GM21528 (cell line): Measurements from ENCODE around the gene EHHADH.
A peak's percentile ranks its signal among the peaks of the same experiment; 100 is the strongest.

Experiments used
- ATAC-seq: cut with Tn5 transposase; IDR thresholded peaks from one replicate; pipeline ENCODE4 v1.9.1; 2021; ENCODE audit warnings: mild to moderate bottlenecking, moderate library complexity; ENCODE audit not compliant: unreplicated experiment, low FRiP score

The EHHADH gene

DNA sequence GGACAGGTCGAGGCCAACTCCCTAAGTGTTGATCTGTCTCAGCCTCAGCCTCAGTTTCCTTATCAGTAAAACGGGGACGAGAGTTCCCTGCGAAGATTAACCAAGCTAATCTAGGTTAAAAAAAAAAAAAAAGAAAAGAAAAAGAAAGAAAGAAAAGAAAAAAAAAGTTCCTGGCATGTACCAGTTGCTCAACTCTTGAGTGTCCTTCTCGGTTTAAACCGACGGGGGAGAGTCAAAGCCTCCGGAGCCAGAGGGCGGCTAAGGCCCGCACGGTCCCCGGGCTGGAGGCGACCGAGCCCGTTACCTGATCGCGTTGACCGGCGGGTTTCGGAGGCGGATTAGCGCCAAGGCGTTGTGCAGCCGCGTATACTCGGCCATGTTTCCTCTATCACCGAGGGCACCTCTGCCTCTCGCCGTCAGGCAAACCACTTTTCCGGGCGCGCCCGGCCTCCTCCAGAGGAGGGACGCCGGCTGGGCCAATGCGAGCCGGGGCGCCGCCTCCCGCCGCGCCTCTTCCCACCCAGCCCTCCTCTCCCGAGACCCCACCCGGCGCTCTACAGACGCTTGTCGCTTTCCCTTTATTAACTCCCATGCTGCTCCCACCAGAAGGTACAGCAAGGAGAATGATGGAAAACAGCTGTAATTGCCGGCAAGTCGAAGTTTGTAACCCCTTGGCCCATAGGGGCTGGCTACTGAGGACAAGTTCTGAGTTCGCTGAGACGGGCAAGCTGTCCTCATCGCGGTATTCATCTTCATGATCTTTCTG is at the start of gene EHHADH:
EHHADH (minus strand) TSS at position 405 of the 766 bp plus-strand sequence; CDS start at position 378, 27 bp downstream.
- ATAC-seq = peak; percentile 86

DNA sequence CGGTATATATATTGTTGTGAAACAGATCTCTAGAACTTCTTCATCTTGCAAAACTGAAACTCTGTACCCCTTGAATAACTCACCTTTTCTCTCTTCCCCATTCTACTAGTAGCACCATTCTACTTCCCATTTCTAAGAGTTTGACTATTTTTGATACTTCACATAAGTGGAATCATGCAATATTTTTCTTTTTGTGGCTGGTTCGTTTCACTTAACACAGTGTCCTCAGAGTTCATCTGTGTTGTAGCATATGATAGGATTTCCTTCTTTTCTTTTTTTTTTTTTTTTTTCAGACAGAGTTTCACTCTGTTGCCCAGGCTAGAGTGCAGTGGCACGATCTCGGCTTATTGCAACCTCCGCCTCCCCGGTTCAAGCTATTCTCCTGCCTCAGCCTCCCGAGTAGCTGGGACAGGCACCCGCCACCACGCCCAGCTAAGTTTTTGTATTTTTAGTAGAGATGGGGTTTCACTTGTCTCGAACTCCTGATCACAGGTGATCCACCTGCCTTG is 46.1 kb upstream of the EHHADH start:
- peak; percentile 92 for ATAC-seq

DNA sequence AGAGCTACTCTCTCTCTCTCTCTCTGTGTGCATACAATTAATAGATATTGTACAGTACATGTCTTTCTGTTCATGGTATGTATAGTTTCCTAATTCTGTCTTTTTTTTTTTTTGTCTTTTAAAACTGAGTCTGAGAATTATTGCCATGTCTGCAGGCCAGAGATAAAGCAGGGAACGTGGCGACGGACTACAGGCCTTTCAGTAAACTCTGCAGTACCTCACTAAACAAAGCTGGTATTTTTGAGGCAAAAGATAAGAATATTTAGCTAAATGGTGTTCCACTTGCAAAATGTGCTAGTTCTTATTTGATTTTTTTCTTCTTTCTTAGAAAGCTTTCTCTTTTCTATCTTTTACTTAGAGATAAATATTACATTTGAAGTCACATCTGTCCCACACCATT is 44.0 kb upstream of the EHHADH start:
- no peak for ATAC-seq

DNA sequence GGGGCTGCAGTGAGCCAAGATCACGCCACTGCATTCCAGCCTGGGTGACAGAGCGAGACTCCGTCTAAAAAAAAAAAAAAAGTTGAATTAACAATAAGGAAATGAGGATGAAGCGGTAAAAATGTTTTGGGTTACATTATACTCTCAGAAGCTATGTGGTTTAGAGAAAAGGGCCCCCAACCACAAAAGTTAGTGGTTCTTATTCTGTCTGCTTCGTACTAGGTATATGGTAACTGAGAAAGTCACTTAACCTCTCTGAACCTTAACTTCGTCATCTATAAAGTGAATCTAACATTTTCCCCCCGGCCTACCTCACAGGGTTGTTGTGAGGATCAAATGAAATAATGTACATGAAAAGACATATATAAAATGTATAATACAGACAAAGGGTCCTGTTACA is 38.4 kb upstream of the EHHADH start:
- no peak for ATAC-seq

DNA sequence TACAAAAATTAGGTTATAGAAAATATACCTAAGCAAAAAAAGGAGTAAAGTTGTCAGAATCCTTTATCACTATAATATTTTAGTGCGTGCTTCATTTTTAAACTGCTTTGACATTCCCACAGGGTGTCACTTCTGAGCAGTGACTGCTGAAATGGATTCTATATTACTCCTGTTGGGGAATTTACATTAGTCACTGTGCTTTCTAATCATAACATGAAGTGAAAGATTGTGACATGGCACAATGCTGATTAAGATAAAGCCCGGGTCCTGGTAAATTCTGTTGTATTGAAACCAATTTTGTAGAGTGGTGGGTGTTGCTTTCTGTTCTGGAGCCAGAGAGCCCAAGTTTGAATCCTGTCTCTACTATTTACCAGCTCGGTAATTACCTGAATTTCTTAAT is 36.4 kb upstream of the EHHADH start:
- no peak for ATAC-seq

DNA sequence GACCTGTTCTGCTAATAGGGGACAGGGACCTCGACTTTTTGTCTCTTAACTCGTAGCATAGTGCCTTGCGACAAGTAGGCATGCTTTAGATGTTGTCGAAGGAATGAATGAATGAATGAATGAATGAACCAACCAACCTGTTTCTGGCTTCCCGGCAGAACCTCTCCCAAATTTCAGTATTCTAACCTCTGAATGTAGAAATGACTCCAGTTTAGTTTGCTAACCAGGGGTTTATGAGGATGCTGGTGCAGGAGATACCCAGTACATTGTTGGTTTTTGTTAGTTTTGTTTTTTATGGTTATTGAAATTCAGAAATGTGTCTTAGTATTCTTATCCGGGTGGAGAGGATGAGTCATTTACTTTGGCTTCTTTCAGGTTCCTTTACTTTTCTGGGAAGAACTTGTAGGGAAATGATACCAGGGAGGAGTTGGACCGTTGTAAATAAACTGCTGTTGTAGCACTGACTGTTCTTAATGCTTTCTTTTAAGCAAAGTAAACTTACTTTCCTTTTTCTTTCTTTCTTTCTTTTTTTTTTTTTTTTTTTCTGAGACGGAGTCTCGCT is 29.6 kb upstream of the EHHADH start:
- no peak for ATAC-seq

DNA sequence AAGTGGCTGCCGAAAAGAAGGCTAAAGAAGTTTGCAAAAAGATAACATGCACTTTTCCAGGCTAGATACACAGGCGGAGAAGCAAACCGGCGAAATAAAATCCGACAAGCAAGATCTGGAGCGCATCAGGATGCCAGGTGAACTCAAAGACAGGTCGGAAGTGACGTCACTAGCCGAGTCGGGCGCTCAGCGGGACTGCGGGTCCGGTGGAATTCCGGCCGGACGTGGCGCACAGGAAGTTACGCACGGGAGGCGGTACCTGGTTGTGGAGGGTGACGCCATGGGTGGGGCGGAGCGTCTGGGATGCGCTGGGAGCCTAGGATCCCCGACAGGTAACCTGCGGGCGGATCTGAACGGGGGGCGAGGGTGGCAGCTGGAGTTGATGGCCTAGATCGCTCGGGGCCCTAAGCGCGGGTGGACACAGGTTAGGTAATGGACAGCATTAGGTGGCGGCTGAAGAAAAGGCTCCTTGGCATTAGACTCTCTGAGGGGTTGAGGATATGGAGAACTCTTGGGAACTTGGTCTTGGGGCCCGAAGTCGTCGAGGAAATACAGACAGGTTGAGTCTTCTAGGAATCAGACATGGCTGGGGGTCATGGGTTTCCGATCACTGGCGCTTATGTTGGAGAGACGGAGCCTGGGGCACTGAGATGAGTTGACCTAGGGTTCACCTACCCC is 29.0 kb upstream of the EHHADH start:
- peak; percentile 99 for ATAC-seq

DNA sequence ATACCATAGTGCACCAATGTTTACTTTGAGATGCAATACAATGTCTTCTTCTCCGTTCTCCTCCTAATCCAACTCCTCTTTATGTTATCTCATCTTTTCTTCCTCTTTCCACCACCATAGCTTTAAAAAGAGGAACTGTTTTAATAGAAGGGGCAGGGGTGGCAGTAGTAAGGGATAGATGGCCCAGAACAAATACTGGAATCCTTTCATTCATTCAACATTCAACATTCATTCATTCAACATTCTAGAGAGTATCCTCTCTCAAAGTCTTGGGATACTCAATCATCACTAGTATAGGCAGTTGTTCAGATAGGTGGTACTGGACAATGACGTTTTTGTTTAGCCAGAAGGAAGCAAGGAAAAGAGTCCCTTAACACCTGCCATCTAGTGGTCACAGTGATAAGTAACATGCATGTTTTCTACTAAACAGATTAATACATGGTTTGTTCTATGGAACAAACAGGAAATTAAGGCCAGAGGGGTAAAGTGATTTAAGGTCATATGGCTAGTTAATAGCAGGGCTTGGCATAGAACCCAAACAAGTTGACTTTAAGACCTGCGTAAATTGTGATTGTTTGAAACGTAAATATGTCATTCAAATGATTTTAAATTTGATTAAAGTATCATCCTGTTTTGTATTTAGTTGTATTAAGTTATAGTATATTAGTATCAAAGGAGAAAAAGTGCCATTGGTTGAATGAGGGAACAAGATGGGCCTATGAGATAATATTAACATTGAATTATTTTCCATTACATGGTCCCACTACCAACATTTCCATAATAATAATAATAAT is 26.9 kb upstream of the EHHADH start:
- ATAC-seq = no peak

DNA sequence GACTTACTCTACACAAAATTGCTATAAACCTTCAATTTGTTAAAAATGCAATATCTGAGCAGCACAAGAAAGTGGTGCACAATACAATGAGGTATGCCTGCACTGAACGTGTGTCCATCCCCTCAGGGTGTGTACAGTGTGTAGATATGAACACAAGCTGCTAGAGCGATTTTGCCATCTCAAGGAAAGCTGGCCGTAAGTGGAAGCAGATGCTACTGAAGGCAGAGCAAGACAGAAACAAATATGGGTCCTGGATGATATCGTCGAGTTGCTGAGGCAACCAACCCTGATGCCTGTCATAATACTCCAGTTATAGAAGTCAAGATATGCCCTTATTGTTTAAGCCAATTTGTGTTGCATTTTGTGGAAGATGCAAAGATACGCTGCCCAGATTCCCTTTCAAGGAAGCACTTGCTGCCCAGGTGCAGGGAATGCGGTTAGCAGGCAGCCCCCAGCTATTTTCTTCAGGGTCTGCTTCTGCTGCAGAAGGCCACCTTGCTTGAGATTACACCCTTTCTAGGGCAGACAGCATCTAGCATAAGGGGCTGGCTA is 25.8 kb upstream of the EHHADH start:
- ATAC-seq = no peak

DNA sequence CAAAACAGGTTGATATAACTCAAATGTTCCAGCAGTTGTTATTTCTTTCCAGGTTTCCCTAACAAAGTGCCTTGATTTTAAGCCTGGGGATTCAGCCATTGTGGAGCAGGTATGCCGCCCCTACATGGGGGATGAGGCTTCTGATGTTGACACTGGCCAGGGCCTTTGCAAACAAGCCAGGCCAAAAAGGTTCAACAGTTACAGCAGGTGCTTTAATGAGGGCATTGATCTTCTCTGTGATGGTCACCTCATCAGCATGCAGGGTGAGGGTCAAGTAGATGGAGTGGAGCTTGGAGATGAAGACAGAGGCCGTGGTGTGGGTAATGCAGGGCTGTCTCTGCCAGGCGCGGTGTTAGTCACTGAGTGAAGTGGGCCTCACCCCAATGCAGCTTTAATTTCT is 22.6 kb upstream of the EHHADH start:
- no peak for ATAC-seq

DNA sequence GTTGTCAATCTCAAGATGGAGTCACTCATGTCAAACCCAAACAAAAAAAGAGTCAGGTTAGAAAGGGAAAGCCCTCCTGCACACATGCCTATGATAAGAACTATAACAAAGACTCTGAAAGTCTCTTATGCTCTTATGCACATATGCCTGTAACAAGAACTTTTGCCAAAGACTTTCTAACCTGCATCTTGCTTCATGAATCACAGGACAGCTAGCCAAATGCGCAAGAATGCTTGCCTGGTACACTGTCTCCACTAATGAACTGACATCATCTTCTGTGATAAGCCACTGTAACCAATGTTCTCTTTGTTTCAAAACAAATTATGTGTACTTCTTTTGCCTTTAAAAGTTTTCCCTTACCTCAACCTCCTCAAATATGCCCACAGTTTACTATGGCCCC is 18.2 kb upstream of the EHHADH start:
- no peak for ATAC-seq

DNA sequence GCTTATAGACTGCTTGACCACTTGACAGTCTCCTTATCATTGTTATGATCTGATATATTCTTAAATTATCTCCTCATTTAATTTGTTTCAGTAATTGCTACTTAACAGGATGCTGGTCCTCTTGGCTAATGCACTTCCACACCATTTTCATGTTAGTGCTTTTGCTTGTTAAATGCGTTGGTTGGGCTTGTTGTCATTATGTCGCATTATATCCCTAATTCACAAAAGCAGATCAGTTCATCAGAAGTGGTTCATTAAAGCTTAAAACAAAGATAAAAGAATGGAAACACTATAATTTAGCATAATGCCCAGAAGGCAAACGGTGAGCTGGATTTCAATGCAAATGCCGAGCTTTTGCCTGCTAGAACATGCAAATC is 17.1 kb upstream of the EHHADH start:
- no peak for ATAC-seq

DNA sequence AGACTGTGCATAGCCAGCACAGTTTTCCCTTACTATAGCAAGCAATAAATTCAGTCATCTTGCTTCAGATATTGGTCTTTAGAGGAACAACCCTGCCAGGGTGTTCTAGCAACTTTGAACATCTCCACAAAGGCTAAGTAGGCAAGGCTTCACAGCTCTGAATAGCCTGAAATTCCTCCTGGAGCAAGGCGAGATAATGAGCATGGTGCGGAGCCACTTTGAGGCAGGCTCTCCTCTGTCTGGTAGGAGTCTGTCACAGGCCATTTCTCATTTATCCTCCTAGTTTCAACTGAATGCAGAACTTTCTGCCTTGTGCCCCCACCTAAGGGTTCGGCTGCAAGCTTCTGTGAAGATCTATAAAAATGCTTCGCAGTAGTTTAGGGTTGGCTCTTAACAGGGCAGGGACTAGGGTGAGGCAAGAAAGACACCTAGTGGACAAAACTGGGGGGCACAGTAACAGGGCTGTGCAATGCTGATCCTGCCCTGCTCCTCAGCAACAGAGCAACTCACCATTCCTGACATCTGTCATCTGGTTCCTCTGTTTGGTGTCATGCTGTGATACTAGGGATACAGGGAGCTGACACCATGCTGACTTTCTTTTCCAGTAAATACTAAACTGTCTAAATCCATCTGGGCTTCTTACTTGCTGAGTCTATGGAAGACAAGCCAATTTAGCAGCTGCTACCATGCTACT is 16.6 kb upstream of the EHHADH start:
- ATAC-seq = no peak

DNA sequence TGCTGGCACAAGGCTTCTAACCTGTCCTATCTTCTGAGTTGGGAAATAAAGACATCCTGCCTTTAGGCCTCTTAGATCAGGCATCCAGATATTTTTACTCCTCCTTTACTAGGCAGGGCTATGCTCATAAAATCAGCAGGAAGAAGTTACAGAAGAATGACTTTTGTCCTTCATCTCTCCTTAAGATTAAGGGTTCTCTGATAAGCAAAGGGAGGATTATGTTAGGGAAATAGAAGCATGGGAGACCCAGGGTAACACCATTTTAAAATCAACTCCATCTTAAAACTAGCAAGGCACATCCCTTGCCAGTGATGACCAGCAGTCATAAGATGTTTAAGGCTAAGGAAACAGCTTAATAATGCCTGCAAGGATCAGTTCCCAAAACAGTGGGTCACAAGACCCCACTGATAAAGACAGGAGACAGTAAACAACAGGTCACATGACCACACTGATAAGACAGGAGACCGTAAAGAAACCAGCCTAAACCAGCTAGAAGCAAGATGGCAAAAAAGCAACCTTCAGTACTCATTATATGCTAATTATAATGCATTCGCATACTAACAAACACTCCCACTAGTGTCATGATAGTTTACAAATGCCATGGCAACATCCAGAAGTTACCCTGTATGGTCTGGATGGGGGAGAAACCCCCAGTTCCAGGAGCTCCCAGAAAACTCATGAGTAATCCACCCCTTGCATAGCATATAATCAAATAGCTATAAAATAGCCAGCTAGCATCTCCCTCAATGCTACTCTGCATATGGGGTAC is 14.5 kb upstream of the EHHADH start:
- ATAC-seq = no peak

DNA sequence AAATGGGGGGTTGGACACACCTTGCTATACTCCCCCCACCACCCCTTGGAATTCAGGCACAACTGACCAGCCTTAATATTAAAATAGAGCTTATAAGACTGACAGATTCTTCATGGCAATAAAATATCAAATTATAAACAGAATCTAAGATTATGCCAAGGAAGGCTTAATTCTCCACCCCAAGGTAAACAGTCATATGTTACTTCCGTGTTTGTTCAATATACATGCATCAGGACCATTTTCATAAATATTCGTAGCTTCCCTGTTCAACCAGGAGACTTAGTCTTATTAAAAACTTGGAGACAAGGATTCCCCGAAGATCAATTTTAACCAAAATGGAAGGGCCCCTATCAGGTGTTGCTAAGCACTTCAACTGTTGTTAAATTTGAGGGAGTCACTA is 13.3 kb upstream of the EHHADH start:
- no peak for ATAC-seq

DNA sequence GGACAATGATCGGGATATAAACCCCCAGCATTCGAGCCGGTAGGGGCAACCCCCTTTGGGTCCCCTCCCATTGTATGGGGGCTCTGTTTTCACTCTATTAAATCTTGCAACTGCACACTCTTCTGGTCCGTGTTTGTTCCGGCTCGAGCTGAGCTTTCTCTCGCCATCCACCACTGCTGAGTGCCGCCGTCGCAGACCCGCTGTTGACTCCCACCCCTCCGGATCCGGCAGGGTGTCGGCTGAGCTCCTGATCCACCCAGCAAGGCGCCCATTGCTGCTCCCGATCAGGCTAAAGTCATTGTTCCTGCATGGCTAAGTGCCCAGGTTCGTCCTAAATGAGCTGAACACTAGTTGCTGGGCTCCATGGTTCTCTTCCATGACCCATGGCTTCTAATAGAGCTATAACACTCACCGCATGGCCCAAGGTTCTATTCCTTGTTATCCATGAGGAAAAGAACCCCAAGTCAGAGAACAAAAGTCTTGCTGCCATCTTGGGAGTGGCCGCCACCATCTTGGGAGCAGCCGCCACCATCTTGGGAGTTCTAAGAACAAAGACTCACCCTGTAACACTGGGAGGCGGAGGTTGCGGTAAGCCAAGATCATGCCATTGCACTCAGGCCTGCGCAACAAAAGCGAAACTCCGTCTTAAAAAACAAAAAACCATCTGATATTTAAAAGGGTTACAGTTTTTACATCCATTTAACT is 11.2 kb upstream of the EHHADH start:
- no peak for ATAC-seq

DNA sequence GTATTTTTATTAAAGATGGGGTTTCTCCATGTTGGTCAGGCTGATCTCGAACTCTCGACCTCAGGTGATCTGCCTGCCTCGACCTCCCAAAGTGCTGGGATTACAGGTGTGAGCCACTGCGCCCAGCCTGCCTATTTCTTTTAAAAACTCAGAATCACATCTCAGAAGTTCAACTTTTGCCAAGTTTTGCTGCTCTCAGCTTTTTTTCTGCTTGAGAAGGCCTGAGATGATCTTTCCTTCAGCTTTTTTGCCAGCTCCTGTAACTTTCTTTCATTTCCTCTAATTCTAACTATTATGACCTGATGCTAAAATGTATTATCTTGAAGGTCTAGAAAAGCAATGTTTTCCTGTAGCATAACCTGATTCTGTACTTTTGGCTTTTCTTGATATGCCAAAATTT is 9.6 kb upstream of the EHHADH start:
- no peak for ATAC-seq

DNA sequence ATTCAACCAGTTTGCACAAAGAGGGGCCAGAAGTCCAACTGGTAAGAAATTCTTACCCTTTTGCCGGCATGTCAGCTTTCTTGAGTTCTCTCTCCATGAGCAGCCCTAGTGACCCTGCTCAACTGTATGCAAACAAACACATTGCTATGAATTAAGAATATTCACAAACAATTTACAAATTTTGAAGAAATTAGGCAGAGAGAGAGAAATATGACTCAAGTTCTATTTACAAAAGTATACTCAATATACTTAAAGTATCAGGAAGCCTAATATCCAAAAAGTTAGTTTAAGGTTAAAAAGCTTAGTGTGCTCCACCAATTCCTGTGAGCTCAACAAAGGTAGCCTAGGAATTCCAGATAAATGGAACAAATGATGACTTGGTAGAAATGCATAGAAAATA is 3.5 kb upstream of the EHHADH start:
- no peak for ATAC-seq

DNA sequence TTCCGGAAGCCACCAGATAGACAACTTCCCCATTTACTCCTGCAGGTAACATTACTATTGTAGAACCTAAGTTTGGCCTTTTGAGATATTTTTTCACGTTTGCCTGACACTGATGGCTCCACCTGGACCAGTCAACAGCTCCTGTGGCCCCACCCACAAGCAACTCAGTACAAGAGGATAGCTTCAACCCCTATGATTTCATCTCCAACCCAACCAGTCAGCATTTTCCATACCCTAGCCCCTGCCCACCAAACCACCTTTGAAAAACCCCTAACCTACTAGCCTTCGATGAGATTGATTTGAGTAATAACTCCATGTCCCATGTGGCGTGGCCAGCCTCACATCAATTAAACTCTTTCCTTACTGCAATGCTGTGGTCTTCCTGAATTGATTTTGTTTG is 950 bp upstream of the EHHADH start:
- no peak for ATAC-seq
